ENCODE results near the gene ASXL1.

GRCh38 chr20:32357375-32357868, 709 bp upstream of the ASXL1 start:
- TF ChIP-seq CTCF (IDR thresholded peaks at IDR 0.05; ENCODE audit: low read length) (no peak), EZH2 (IDR thresholded peaks at IDR 0.05; ENCODE audit: borderline replicate concordance, low read length) (no peak)
